ENCODE results near the gene GSTM2.

GSTM2 gene

GRCh38 chr1:109722908-109723691 lies 55.2 kb downstream of the GSTM2 start:
- ATAC-seq, result peak; percentile 53; the same call in 2 of the 3 replicates
- no peak for TF ChIP-seq ARNTL (CRISPR knock-in tag; IDR thresholded peaks at IDR 0.05; ENCODE audit: borderline replicate concordance, low read depth)
- TF ChIP-seq PPARA (CRISPR knock-in tag; IDR thresholded peaks at IDR 0.05; ENCODE audit: borderline replicate concordance), result no peak
- TF ChIP-seq CSDC2 (CRISPR knock-in tag; IDR thresholded peaks at IDR 0.05), result no peak
- TF ChIP-seq CSRNP3 (CRISPR knock-in tag; IDR thresholded peaks at IDR 0.05), result no peak
- TF ChIP-seq PATZ1 (CRISPR knock-in tag; IDR thresholded peaks at IDR 0.05; ENCODE audit: borderline replicate concordance), result no peak
- no peak for TF ChIP-seq RARB (CRISPR knock-in tag; IDR thresholded peaks at IDR 0.05)
- no peak for TF ChIP-seq ZFP30 (CRISPR knock-in tag; IDR thresholded peaks at IDR 0.05)
- no peak for TF ChIP-seq GLIS3 (CRISPR knock-in tag; IDR thresholded peaks at IDR 0.05)

Measured in SK-N-SH treated with all-trans-retinoic acid at 6 μM for 48 hours (cell line).